WERI-Rb-1 (cell line): ENCODE results near the gene BATF2.

Experiments used
- DNase-seq: peaks from one replicate; pipeline ENCODE4 v3.0.0-alpha.2; 2020
- H3K27ac ChIP-seq: fragments of 250-450 bp; sonication (Bioruptor Pico); 2 replicates; pipeline ENCODE4 v1.5.1; 2020; ENCODE audit warnings: mild to moderate bottlenecking, moderate library complexity
- H3K27me3 ChIP-seq: fragments of 250-450 bp; sonication (Bioruptor Pico); 2 replicates; pipeline ENCODE4 v1.5.1; 2021; ENCODE audit warnings: mild to moderate bottlenecking, low read depth, moderate library complexity; ENCODE audit not compliant: insufficient read depth, severe bottlenecking
- H3K36me3 ChIP-seq: fragments of 250-450 bp; sonication (Bioruptor Pico); 2 replicates; pipeline ENCODE4 v1.5.1; 2020; ENCODE audit warnings: mild to moderate bottlenecking, moderate library complexity
- H3K4me3 ChIP-seq: 2 replicates; pipeline ENCODE4 v1.5.1; 2011; ENCODE audit warnings: low read depth, mild to moderate bottlenecking, control low read depth, low read length
- H3K9me3 ChIP-seq: fragments of 250-450 bp; sonication (Bioruptor Pico); 2 replicates; pipeline ENCODE4 v1.5.1; 2021; ENCODE audit warnings: mild to moderate bottlenecking, moderate library complexity; ENCODE audit not compliant: severe bottlenecking
- CTCF ChIP-seq: IDR thresholded peaks from 2 replicates; pipeline ENCODE4 v1.5.1; 2011; ENCODE audit warnings: low read depth, mild to moderate bottlenecking, control low read depth, inconsistent platforms, low read length

BATF2 gene

GRCh38 chr11:64970731-64971151, 26.0 kb downstream of the BATF2 start:
- H3K36me3 ChIP-seq: no peaks in the 10 kb centered on the region
- peaks cover 3% of the 10 kb centered on the region for H3K9me3 ChIP-seq
- TF ChIP-seq CTCF: no peak
- H3K27me3 ChIP-seq: no peaks in the 10 kb centered on the region
- no peak for DNase-seq
- H3K4me3 ChIP-seq: no peak overlapping the region
- H3K27ac ChIP-seq: no peak overlapping the region

- peak; percentile 29 for DNase-seq
- no peak for TF ChIP-seq CTCF
- peak overlapping the region; percentile 64 for H3K27ac ChIP-seq
- H3K4me3 ChIP-seq: no peak overlapping the region
- H3K36me3 ChIP-seq: no peaks in the 10 kb centered on the region
- no peaks in the 10 kb centered on the region for H3K27me3 ChIP-seq
- peaks cover 3% of the 10 kb centered on the region for H3K9me3 ChIP-seq
Measured at GRCh38 chr11:64969209-64969608, 27.6 kb downstream of the BATF2 start.

GRCh38 chr11:64967375-64967774, 29.4 kb downstream of the BATF2 start:
- DNase-seq: no peak
- Histone ChIP-seq H3K36me3 (no peaks in the 10 kb centered on the region), H3K9me3 (peaks cover 3% of the 10 kb centered on the region), H3K27me3 (no peaks in the 10 kb centered on the region), H3K4me3 (no peak overlapping the region), H3K27ac (no peak overlapping the region)
- TF ChIP-seq CTCF: no peak

- no peaks in the 10 kb centered on the region for H3K27me3 ChIP-seq
- no peak for DNase-seq
- no peaks in the 10 kb centered on the region for H3K36me3 ChIP-seq
- no peak overlapping the region for H3K27ac ChIP-seq
- no peak for TF ChIP-seq CTCF
- H3K4me3 ChIP-seq: no peak overlapping the region
- H3K9me3 ChIP-seq: no peaks in the 10 kb centered on the region
Measured at GRCh38 chr11:64963072-64963631, 33.6 kb downstream of the BATF2 start.

- no peak overlapping the region for H3K4me3 ChIP-seq
- H3K27ac ChIP-seq: no peak overlapping the region
- no peaks in the 10 kb centered on the region for H3K36me3 ChIP-seq
- no peaks in the 10 kb centered on the region for H3K9me3 ChIP-seq
- no peaks in the 10 kb centered on the region for H3K27me3 ChIP-seq
- no peak for TF ChIP-seq CTCF
- DNase-seq: no peak
Measured at GRCh38 chr11:64960719-64961118, 36.1 kb downstream of the BATF2 start.

- no peak for DNase-seq
- TF ChIP-seq CTCF: no peak
- H3K4me3 ChIP-seq: no peak overlapping the region
Measured at GRCh38 chr11:64959498-64959897, 37.3 kb downstream of the BATF2 start.

More at GRCh38 chr11:64959498-64959897, 37.3 kb downstream of the BATF2 start:
- no peaks in the 10 kb centered on the region for H3K9me3 ChIP-seq
- no peaks in the 10 kb centered on the region for H3K27me3 ChIP-seq
- H3K36me3 ChIP-seq: no peaks in the 10 kb centered on the region
- H3K27ac ChIP-seq: no peak overlapping the region
